GM12872 (cell line): ENCODE data around the gene DBNDD2.

Experiments used
- CTCF ChIP-seq: IDR thresholded peaks from 3 replicates; pipeline ENCODE4 v1.5.1; 2011; ENCODE audit warnings: low read depth, mild to moderate bottlenecking, low read length, moderate library complexity; ENCODE audit not compliant: insufficient read depth

Gene DBNDD2

DNA sequence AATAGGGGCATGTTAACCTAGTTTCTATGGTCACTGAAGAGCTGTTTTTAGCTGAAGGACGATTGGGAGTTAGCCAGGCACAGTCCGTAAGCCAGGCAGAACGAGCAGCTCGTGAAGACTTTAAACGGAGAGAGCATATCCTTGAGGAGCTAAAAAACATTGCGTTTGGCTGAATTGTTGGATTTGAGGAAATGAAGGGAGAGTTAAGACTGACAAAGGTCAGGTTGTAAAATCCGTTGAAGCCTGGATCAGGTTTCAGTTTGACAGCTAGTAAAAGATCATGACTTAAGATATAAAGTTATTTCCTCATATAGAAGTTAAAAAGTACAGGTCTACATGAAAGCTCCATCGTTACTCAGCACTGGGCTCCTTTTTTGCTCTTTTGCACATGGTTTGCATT lies 2.8 kb downstream of the DBNDD2 start:
- TF ChIP-seq CTCF, result no peak

DNA sequence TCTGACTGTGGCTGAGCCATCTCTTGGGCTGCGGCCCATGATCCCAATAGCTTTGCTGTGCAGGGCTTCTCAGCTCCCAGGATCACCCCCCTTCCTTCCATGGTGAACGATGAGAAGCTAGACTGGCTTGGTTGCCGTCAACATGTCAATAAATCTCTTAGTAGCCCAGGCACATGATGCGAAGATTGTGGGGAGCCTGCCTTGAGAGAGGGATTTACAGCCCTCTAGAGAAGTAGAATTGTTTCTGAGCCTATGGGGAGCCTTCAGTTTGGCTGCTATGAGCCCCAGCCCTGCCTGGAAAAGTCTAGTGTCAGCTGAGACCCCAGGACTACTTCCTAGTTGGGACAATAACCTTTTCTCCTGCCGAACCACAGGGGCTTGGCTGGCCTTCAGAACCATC lies 4.6 kb downstream of the DBNDD2 start:
- TF ChIP-seq CTCF, result no peak

GRCh38 chr20:45413479-45413878 lies 5.4 kb downstream of the DBNDD2 start:
- TF ChIP-seq CTCF, result no peak

GRCh38 chr20:45415822-45416637 lies 7.9 kb downstream of the DBNDD2 start, which contains the start of gene PIGT:
Gene PIGT (plus strand): TSS chr20:45416141. CDS start chr20:45416157, 16 bp downstream.
- no peak for TF ChIP-seq CTCF

- TF ChIP-seq CTCF, result no peak
Observed at GRCh38 chr20:45416917-45417316, 8.8 kb downstream of the DBNDD2 start.

- no peak for TF ChIP-seq CTCF
Observed at GRCh38 chr20:45419188-45420091, 11.4 kb downstream of the DBNDD2 start.

DNA sequence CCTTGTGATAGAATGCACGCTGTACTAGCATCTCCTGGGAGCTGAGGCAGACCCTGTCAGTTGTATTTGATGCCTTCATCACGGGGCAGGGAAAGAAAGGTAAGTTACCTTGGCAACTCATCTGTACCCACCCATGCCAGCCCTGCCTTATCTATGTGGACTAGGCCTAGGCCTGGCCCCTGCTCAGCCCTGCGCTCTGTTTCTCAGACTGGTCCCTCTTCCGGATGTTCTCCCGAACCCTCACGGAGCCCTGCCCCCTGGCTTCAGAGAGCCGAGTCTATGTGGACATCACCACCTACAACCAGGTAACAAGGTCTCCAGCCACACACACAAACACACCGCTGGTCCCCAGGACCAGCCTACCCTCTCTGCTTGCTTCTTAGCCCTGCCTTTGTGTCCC lies 12.0 kb downstream of the DBNDD2 start:
- no peak for TF ChIP-seq CTCF
